Pons (tissue), 1 donor: Measurements from ENCODE around the gene SOX3.

Experiments
- DNase-seq: peaks from one replicate; pipeline ENCODE4 v3.0.0-alpha.2; 2016; ENCODE audit warnings: low spot score

SOX3 gene

GRCh38 chrX:140504371-140505324 lies at the start of gene SOX3:
Gene SOX3 (minus strand): TSS chrX:140505069. CDS start chrX:140505060, 9 bp downstream.
- no peak for DNase-seq

DNA sequence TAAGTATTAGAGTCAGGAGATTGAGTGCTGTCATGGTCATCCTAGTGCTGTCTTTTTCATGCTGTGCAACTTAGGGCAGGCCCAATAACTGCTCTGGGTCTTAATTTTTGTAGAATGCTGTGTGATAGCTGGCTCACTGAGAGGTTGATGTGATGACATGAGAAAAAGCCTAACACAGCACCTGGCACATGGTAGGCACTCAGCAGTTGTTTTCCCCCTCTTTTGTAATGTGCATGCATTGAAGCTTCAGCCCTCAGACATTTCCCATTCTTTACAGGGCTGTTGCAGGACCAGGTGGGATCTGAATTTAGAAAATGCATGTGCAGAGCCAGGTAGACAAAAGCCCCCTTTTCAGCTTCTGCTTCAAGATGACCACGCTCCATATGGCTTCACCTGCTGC lies 44.1 kb upstream of the SOX3 start:
- no peak for DNase-seq

- no peak for DNase-seq
These were observed 21.3 kb upstream of the SOX3 start for GRCh38 chrX:140526171-140526570.

DNA sequence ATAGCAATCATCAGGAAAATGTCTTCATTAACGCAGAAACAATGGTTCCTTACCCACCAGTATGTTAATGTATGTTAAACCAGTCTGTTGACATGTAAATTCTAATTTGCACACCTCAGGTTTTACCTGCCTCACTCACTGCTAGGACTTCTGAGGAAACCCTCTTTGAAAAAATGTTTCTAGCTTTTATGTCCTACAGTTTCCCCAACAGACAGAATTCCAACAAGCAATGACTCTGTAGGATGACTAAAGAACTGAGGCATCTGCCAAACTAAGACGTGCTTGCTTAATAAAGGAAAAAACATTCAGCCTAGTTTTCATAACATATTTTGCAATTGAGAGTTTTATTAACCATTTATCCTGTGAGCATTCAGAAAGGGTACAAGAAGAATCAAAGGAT lies 20.6 kb upstream of the SOX3 start:
- DNase-seq: no peak

DNA sequence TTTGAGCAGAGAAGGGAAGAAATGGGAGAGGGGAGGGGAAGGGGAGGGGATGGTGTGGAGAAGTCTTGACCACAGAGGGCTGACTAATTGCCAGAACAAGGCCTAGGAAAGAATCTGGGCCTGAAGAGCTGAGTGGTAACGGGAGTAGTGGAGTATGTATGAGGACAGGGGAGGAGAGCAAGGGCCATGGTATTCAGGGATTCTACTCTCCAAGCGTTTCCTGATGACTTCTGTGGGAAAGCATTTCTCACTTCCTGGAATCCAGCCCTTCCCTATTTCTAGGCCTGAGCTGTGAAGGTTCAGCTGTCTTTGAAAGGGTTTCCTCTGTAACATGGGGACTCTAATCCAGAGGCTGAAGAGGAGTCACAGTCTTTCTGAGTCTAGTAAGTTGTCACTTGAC lies 19.7 kb upstream of the SOX3 start:
- DNase-seq: no peak

DNA sequence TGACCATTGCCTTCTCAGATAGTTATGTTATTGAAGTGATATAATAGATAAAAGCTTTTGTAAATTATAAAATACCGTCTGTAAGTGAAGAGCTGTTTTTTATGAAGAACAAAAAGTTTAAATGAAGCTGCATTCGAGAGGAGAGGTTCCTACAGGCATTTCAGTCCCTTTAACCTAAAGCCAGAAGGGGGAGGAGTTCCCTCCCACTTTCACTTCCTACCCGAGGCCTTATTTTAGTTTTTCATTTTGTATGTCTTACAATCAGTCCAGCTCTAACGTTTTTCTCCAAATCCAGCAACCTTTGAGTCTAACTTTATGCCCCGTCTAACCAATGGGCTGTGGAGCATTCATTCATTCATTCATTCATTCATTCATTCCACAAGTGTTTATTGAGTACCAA lies 16.5 kb upstream of the SOX3 start:
- DNase-seq: no peak

- DNase-seq: no peak
These were observed 9.7 kb upstream of the SOX3 start for GRCh38 chrX:140514554-140514953.

- DNase-seq: no peak
These were observed 6.0 kb upstream of the SOX3 start for GRCh38 chrX:140510895-140511295.

GRCh38 chrX:140510306-140510676 lies 5.4 kb upstream of the SOX3 start:
- no peak for DNase-seq

DNA sequence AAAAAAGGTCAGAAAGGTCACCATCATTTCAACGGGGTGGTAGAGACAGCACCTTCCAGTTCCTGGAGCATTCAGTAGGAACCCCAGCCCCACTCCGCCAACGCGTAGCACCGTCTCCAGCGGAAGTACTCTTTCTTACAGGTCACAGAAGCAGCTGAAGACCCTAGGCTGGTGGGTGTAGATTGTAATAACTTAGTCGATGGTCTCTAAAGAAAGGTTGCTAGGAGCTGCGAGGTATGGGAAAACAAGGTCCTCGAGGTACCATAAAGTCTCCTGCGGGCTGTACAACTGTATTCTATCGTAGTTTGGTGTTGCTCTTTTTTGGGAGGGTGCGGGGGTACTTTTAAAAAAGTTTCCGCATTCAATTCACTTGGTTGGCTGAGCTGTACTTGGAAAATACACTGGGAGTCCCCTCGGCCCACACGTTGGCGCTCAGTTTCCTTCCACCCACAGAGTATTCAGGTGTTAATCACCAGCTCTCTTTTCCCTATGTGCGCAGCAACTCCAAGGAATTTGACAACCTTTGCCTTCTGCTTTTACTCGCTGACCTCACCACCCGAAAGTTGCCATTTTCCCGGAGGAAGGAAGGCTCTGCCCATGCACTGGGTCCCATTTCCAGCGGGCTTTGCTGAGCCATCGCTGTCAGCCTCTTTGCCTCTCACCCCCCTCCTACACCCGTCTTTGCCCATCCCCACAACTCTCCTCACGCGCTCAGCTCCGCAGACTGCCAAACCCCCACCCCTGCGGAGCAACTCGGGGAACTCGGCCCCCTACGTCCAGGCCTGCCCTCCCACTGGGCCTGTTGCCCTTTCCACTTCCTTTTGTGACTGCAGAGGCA lies 4.8 kb upstream of the SOX3 start:
- DNase-seq: no peak

DNA sequence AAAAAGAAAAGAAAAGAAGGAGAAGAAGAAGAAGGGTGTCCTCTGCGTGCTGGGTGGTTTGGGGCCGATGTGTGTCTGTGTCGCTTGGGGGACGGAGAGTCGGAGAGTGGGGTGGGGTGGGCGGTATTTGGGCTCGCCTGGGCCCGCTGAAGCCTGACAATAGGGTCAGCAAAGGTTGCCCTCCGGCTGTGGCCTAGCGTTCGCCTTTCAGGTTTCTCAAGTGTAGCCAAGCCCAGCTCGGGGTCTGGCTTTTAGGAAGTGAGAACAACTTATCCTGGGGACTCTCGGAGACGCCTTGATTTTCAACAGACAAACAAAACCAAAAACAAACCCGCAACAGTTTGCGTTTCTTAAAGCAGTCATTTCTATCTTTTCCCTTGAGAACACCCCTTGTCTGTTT lies 4.1 kb upstream of the SOX3 start:
- no peak for DNase-seq

DNA sequence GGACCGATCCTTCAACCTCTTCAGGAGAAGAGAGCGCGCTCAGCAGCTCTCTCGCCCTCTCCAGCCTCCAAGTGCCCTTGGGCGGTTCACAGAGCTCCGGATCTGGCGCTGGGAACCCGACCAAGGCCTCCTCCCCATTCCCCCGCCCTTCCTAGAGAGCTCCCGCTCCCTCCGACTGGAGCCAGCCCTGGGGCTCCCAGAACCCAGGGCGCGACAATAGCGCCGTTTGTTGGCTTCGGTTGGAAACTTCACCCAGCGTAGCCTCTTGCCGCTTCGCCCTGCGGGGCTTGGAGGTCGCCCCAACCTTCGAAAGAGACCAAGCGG lies 3.1 kb upstream of the SOX3 start:
- peak; percentile 22 for DNase-seq

GRCh38 chrX:140507223-140507981 lies 2.5 kb upstream of the SOX3 start:
- no peak for DNase-seq

DNA sequence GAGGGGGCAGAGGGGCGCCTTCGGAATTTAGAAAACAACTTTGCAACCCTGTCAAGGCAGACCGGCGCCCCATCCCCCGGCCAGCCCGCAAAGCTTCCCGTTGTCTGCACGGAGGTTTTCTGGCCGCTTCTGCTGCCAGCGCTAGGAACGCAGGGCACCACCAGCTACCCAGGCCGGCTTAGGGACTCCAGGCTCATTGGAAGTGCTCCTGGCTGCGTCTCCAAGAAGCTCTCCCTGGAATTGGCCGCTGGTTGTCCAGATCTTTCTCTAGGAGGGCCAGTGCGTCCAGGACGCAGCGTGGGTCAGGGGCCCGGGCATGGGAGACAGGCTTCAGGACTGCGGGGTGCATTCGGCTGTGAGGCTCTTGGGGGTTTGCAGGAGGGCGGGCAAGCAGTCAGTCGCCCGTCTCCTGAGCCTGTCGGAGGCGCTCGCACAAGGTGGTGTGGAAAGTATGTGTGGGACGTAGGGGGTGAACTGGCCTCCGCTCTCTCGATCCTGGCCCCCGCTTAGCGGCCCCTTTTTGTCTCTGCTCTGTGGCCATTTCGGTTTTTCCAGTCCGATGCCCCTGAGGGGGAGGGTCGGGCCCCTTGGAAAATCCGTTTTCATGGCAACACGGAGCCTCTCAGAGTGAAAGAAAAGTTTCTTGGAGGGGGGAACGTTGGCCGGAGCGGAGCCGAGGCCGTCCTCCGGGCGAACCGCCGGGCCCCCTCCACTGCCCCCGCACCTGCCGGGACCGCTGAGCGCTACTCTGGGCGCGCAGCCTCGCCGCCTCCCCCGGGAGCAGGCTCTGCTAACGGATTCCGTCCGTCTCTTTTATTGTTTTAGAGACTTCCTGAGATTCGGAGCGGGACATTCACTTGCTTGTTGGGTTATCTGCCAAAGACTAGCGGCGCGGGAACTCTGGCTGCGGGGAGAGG lies 810 bp upstream of the SOX3 start:
- no peak for DNase-seq

GRCh38 chrX:140503714-140504351 lies 1.0 kb downstream of the SOX3 start:
- peak; percentile 3 for DNase-seq

DNA sequence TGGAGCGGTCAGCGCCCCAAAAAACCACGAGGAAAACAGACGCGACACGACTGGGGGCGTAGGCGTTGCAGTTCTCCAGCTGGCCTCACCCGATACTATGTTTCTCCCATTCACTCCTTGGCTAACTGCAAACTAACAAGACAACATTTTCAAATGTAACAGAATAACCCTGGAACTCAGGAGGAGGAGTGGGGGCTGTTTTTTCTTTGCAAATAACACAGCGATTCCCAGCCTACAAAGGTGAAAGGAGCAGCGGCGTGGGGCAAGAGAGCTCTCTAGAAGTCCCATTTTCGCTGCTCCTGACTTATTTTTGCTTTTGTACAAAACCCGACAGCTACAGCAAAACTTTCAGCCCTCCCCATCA lies 1.6 kb downstream of the SOX3 start:
- peak; percentile 3 for DNase-seq

GRCh38 chrX:140502491-140503237 lies 2.2 kb downstream of the SOX3 start:
- DNase-seq: peak; percentile 2

DNA sequence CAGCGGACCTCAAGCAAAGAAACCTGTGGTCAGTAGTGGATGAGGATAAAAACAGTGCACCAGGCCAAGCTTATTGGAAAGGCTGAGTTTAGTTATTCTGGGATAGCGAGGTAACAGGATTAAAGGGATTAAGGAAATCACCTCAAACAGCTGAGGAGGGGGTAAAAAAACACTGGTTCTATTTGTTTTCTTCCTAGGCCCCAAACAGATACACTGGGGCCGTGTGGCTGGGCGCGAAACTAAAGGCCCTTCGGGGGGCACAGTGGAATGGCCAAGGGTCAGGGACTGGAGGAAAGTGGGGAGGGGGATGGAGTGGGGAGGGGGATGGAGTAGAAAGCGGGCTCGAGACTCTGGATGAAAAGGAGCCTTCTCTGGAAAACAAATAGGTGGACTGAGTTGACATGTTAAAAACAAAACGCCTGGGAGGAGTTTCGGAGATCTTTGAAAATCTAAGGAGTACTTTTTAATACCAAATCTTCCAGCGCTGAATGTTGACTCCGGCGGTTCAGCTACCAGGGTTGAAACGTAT lies 2.9 kb downstream of the SOX3 start:
- no peak for DNase-seq

GRCh38 chrX:140501321-140501720 lies 3.5 kb downstream of the SOX3 start:
- no peak for DNase-seq

DNA sequence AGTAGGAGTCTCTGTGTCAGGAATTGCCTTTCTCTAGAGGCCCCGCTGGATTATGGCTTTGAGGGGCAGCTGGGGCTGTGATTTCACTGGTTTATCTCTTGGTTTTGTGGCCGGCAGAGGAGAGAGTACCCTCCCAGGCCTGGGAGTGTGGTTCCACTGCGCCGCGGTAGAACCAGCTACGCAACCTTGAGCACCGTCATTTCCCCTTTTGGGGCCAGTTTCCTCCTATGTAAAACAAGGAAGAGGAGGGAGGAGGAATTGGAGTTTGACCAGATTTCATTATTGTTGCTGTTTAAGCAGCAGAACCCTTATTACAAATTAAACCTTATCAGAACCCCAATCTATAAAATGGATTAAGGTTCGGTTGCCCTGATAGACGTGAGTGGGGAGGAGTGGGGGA lies 4.4 kb downstream of the SOX3 start:
- DNase-seq: no peak
